ENCODE results near the gene NCOA3.

The NCOA3 gene

DNA sequence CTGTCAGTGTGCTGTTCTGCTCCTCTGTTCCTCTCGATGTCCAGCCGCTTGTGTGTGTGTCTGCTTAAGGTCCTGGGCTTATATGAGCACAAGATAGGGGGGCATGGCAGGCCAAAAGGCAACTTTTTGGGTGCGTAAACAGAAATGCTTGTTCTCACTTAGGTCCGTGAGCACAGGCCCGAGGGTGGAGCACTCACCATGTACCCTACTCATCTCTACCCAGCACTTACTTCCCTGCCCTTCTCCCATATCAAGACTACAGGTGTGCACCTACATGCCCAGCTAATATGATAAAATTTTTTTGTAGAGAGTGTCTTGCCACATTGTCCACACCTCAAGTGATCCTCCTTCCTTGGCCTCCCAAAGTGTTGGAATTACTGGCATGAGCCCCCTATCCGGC, 34.3 kb downstream of the NCOA3 start:
- H3K4me3 ChIP-seq (ENCODE audit: low read depth, low read length) = no peak overlapping the region
- TF ChIP-seq, protein P1, sequence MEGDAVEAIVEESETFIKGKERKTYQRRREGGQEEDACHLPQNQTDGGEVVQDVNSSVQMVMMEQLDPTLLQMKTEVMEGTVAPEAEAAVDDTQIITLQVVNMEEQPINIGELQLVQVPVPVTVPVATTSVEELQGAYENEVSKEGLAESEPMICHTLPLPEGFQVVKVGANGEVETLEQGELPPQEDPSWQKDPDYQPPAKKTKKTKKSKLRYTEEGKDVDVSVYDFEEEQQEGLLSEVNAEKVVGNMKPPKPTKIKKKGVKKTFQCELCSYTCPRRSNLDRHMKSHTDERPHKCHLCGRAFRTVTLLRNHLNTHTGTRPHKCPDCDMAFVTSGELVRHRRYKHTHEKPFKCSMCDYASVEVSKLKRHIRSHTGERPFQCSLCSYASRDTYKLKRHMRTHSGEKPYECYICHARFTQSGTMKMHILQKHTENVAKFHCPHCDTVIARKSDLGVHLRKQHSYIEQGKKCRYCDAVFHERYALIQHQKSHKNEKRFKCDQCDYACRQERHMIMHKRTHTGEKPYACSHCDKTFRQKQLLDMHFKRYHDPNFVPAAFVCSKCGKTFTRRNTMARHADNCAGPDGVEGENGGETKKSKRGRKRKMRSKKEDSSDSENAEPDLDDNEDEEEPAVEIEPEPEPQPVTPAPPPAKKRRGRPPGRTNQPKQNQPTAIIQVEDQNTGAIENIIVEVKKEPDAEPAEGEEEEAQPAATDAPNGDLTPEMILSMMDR (IDR thresholded peaks at IDR 0.05; ENCODE audit: low read depth, low read length) = no peak

DNA sequence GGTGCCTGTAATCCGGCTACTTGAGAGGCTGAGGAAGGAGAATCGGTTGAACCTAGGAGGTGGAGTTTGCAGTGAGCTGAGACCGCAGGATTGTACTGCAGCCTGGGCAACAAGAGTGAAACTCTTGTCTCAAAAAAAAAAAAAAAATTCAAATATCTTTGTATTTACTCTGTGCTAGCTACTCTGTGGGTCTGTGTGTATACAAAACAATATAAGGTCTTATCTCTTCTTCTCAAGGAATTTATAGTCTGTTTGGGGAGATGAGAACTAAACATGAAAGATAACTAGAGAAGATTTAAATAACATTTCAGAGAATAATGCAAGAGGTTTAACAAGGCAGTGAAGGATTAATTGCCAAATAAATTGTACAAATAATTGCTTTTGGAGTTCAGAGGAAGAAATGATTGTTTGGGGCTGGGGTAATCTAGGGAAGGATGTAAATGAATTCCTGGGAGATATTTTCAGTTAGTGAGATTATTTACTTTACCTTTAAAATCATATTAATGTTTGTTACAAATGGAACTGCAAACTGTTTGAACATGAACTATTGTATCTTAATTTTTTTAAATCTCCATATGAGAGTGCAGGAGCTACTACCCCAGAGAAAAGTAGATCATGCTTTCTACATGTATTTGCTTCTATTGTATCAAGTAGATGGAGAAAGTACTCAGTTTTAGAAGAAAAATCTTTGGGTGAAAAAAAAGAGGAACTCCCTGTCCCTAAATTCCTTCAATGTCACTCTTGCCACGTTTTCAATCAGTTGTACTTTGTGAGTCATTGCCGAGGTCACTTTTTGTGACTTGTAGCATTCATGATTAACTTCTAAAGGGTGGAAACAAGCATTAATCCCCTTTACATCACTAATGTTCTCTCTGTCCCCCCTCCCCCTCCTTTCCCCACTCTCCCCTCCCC, 39.0 kb downstream of the NCOA3 start:
- TF ChIP-seq, protein P1 (IDR thresholded peaks at IDR 0.05; ENCODE audit: low read depth, low read length) = no peak
- no peak overlapping the region for H3K4me3 ChIP-seq (ENCODE audit: low read depth, low read length)

DNA sequence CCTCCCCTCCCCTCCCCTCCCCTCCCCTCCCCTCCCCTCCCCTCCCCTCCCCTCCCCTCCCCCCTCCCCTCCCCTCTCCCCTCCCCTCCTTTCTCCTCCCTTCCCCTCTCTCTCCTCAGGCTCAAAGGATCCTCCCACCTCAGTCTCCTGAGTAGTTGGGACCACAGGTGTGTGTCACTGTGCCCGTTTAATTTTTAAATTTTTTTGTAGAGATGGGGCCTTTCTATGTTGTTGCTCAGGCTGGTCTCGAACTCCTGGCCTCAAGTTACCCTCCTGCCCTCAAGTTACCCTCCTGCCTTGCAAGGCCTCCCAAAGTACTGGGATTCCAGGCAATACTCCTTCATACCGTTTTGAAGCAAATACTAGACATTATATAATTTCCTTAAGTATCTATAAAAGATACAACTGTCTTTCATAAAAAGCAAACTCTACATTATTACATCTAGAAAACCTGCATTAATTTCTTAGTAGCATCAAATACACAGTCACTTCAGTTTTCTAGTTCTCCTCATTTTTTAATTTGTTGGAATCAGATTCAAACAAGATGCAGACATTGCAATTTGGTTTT, 39.8 kb downstream of the NCOA3 start:
- H3K4me3 ChIP-seq (ENCODE audit: low read depth, low read length) = no peak overlapping the region
- TF ChIP-seq, protein P1 (IDR thresholded peaks at IDR 0.05; ENCODE audit: low read depth, low read length) = no peak

- H3K4me3 ChIP-seq (ENCODE audit: low read depth, low read length) = no peak overlapping the region
- TF ChIP-seq, protein P1 (IDR thresholded peaks at IDR 0.05; ENCODE audit: low read depth, low read length) = no peak
Measured at GRCh38 chr20:47543006-47543431, 41.3 kb downstream of the NCOA3 start.

DNA sequence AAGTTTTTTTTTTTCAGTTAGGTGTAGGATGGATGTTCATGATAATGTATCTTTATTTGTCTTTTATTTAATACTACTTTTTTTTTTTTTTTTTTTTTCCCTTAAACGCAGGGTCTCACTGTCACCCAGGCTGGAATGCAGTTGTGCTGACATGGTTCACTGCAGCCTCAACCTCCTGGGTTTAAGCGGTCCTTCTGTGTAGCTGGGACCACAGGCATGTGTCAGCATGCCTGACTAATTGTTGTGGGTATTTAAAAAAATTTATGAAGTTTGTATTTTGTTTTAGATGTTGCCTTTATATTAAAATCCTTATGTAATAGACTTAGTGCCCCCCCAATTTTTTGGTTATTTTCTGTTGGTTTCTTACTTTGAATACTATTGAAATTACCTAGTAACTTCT, 42.6 kb downstream of the NCOA3 start:
- H3K4me3 ChIP-seq (ENCODE audit: low read depth, low read length) = no peak overlapping the region
- TF ChIP-seq, protein P1 (IDR thresholded peaks at IDR 0.05; ENCODE audit: low read depth, low read length) = no peak

DNA sequence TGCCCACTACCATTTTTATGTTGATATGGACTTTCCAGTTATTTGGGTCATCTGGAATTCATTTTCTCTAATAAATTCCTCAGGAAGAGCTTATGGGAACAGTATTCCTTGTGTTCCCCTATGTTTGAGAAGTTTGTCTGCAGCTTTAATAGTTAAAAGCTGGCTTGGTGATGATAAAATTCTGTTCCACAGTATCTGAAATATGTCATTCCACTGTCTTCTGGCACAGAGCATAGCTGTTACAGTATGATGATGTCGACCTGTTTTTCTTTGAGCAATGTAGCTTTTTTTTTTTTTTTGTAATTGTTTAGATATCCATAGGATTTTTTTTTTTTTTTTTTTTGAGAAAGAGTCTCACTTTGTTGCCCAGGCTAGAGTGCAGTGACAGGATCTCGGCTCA, 43.2 kb downstream of the NCOA3 start:
- TF ChIP-seq, protein P1 (IDR thresholded peaks at IDR 0.05; ENCODE audit: low read depth, low read length) = no peak
- no peak overlapping the region for H3K4me3 ChIP-seq (ENCODE audit: low read depth, low read length)

DNA sequence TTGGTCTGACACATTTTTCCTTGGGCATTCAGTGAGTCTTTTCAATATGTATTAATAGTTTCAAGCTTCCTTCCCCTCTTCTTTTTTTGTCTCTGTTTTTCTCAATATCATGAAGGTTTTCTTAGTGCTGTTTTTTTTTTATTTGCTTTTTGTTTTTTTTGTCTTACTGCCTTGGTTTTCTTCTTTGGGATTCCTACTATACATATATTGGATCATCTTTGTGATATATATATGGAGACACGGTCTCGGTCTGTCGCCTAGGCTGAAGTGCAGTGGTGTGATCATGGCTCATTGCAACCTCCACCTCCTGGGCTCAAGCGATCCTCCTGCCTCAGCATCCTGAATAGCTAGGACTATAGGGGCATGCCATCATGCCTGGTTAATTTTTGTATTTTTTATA, 43.8 kb downstream of the NCOA3 start:
- H3K4me3 ChIP-seq (ENCODE audit: low read depth, low read length) = no peak overlapping the region
- TF ChIP-seq, protein P1 (IDR thresholded peaks at IDR 0.05; ENCODE audit: low read depth, low read length) = no peak
